ENCODE results near the gene NOS2.

DNA sequence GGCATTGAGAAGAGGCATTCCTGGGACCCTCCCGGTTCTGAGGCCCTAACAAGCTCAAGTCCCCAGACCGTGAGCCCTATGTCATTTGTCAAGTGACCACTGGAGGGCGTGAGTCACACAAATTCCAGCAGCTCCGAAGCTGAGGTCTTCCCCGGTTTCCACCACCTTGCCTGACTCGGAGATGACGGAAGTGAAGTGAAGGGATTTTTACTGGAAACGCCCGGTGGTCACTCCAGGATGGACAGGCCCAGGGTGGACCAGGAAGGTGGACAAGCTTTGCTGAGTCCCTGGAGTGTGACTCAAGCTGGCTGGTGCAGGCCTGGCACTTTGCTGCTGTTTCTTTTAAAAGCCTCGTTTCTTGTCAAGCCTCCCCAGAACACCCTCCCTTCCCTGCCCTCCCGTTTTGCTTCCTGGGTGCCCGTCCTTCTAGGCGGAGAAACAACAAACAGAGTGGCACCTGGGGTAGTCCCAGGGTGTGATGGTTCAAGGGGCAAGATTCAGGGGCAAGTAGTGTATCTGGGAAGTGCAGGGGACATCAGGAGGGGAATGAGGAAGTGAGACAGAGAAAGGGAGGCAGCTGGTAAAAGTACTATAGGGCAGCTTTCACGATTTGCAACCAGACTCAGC, 5.3 kb upstream of the NOS2 start:
- TF ChIP-seq, protein P1, sequence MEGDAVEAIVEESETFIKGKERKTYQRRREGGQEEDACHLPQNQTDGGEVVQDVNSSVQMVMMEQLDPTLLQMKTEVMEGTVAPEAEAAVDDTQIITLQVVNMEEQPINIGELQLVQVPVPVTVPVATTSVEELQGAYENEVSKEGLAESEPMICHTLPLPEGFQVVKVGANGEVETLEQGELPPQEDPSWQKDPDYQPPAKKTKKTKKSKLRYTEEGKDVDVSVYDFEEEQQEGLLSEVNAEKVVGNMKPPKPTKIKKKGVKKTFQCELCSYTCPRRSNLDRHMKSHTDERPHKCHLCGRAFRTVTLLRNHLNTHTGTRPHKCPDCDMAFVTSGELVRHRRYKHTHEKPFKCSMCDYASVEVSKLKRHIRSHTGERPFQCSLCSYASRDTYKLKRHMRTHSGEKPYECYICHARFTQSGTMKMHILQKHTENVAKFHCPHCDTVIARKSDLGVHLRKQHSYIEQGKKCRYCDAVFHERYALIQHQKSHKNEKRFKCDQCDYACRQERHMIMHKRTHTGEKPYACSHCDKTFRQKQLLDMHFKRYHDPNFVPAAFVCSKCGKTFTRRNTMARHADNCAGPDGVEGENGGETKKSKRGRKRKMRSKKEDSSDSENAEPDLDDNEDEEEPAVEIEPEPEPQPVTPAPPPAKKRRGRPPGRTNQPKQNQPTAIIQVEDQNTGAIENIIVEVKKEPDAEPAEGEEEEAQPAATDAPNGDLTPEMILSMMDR (IDR thresholded peaks at IDR 0.05): peak; percentile 66 to 81 (median 72)
- no peak for TF ChIP-seq POLR2A (IDR thresholded peaks at IDR 0.05)

Measured in uterus (tissue), 2 donors.